ENCODE measurements around the gene AKAP6. TPM values are rescaled to one million over a fixed set of nuclear protein-coding genes. Genes with fewer than 3 reads are reported as not detected.
A peak's percentile ranks its signal among the peaks of the same experiment; 100 is the strongest.
"Not testable (repeated sequence)": the region's sequence is repeated elsewhere in the genome, so short reads cannot be mapped to it uniquely, and the experiment has no call there.

The AKAP6 gene
- total RNA-seq, 6 experiments from 2014 or later = 1.7 to 9.6 (median 4.3) TPM

GRCh38 chr14:32381869-32382268, 52.8 kb downstream of the AKAP6 start:
- intact Hi-C loops (cut with DNase I) = no loop called here
- H3K4me1 ChIP-seq = no peaks in the 10 kb centered on the region
- H3K4me3 ChIP-seq = no peak overlapping the region
- TF ChIP-seq CTCF (IDR thresholded peaks at IDR 0.05) (no peak), POLR2A (IDR thresholded peaks at IDR 0.05) (no peak)
- no peak for ATAC-seq
- no peaks in the 10 kb centered on the region for H3K27me3 ChIP-seq
- DNase-seq = no peak
- 86% methylated on average over 2 of the region's 2 CpGs for WGBS (ENCODE audit: insufficient coverage, low coverage, low lambda C conversion rate, missing lambda C conversion rate)
- no peaks in the 10 kb centered on the region for H3K36me3 ChIP-seq
- H3K9me3 ChIP-seq = no peaks in the 10 kb centered on the region
- no peak overlapping the region for H3K27ac ChIP-seq

GRCh38 chr14:32382704-32383103, 53.6 kb downstream of the AKAP6 start:
- peak in 1 of 3 donors; percentile 36 for DNase-seq
- H3K27me3 ChIP-seq = no peaks in the 10 kb centered on the region
- ATAC-seq = peak; percentile 57 to 94 (median 78)
- no peaks in the 10 kb centered on the region for H3K36me3 ChIP-seq
- 67% methylated on average over 1 of the region's 1 CpG for WGBS (ENCODE audit: insufficient coverage, low coverage, low lambda C conversion rate, missing lambda C conversion rate)
- H3K9me3 ChIP-seq = no peaks in the 10 kb centered on the region
- TF ChIP-seq POLR2A (IDR thresholded peaks at IDR 0.05) (no peak), CTCF (IDR thresholded peaks at IDR 0.05) (peak; percentile 24 to 44 (median 36))
- H3K4me3 ChIP-seq = no peak overlapping the region
- H3K27ac ChIP-seq = no peak overlapping the region
- H3K4me1 ChIP-seq = no peaks in the 10 kb centered on the region
- intact Hi-C loops (cut with DNase I) = no loop called here

GRCh38 chr14:32383364-32384009, 54.4 kb downstream of the AKAP6 start:
- Histone ChIP-seq H3K9me3 (no peaks in the 10 kb centered on the region), H3K27me3 (no peaks in the 10 kb centered on the region), H3K4me3 (no peak overlapping the region), H3K36me3 (no peaks in the 10 kb centered on the region), H3K4me1 (no peaks in the 10 kb centered on the region), H3K27ac (no peak overlapping the region)
- DNase-seq = no peak
- intact Hi-C loops (cut with DNase I) = no loop called here
- ATAC-seq = no peak
- WGBS (ENCODE audit: insufficient coverage, low coverage, low lambda C conversion rate, missing lambda C conversion rate) = 89% methylated on average over 3 of the region's 3 CpGs
- TF ChIP-seq CTCF (IDR thresholded peaks at IDR 0.05) = no peak
- no peak for TF ChIP-seq POLR2A (IDR thresholded peaks at IDR 0.05)

GRCh38 chr14:32384464-32384863, 55.4 kb downstream of the AKAP6 start:
- no peak overlapping the region for H3K27ac ChIP-seq
- H3K27me3 ChIP-seq = no peaks in the 10 kb centered on the region
- TF ChIP-seq POLR2A (IDR thresholded peaks at IDR 0.05) = no peak
- TF ChIP-seq CTCF (IDR thresholded peaks at IDR 0.05) = no peak
- H3K4me3 ChIP-seq = no peak overlapping the region
- no peaks in the 10 kb centered on the region for H3K36me3 ChIP-seq
- WGBS (ENCODE audit: insufficient coverage, low coverage, low lambda C conversion rate, missing lambda C conversion rate) = 79% methylated on average over 2 of the region's 2 CpGs
- intact Hi-C loops (cut with DNase I) = no loop called here
- ATAC-seq = no peak
- no peaks in the 10 kb centered on the region for H3K9me3 ChIP-seq
- DNase-seq = no peak
- no peaks in the 10 kb centered on the region for H3K4me1 ChIP-seq

- H3K4me1 ChIP-seq; H3K9me3 ChIP-seq; DNase-seq; intact Hi-C loops (cut with DNase I); H3K27ac ChIP-seq; H3K4me3 ChIP-seq; H3K36me3 ChIP-seq; ATAC-seq; H3K27me3 ChIP-seq: not testable (repeated sequence)
- WGBS (ENCODE audit: insufficient coverage, low coverage, low lambda C conversion rate, missing lambda C conversion rate) = 86% methylated on average over 2 of the region's 2 CpGs
Measured at GRCh38 chr14:32387295-32387694, 58.2 kb downstream of the AKAP6 start.

Measured in right lobe of liver (tissue), 6 donors.